ENCODE data around the gene NRIP2. TPM values are rescaled to one million over a fixed set of nuclear protein-coding genes. Genes with fewer than 3 reads are reported as not detected.

NRIP2 gene
- total RNA-seq, 1 experiment from 2014 or later: 0.15 TPM

GRCh38 chr12:2833810-2834209 is 1.0 kb downstream of the NRIP2 start:
- Histone ChIP-seq H3K9me3 (ENCODE audit: control insufficient read depth, low read depth, low read length) (no peaks in the 10 kb centered on the region), H3K79me2 (ENCODE audit: insufficient read depth, low read length) (no peaks in the 10 kb centered on the region), H3K27me3 (ENCODE audit: insufficient read depth, low read length) (no peaks in the 10 kb centered on the region), H4K20me1 (ENCODE audit: control insufficient read depth, insufficient read depth, insufficient read length) (no peaks in the 10 kb centered on the region), H4K8ac (replicated peaks; ENCODE audit: insufficient read length, low read depth, low read length) (no peak overlapping the region), H3K56ac (ENCODE audit: insufficient read length, low read depth, low read length) (no peak overlapping the region), H3K23ac (ENCODE audit: insufficient read length, low read depth, low read length) (no peak overlapping the region), H3K18ac (ENCODE audit: insufficient read length, low read depth, low read length) (no peak overlapping the region), H3K27ac (ENCODE audit: insufficient read length, low read depth, low read length) (no peak overlapping the region), H3T11ph (ENCODE audit: low read length) (no peak overlapping the region), H2BK12ac (ENCODE audit: insufficient read length, low read depth, low read length) (no peak overlapping the region), H2BK5ac (ENCODE audit: insufficient read length, low read length) (no peak overlapping the region), H3K79me1 (ENCODE audit: insufficient read depth, low read depth, low read length, poor library complexity, severe bottlenecking) (no peaks in the 10 kb centered on the region), H3K4ac (ENCODE audit: low read depth, low read length) (no peak overlapping the region), H3K4me2 (ENCODE audit: insufficient read depth, insufficient read length, low read length) (no peak overlapping the region), H2AFZ (ENCODE audit: low read length) (no peak overlapping the region), H2AK5ac (ENCODE audit: insufficient read length, low read length) (no peak overlapping the region), H2BK15ac (ENCODE audit: low read depth, low read length) (no peak overlapping the region), H3K14ac (ENCODE audit: insufficient read depth, low read length) (no peak overlapping the region), H3K4me1 (ENCODE audit: insufficient read depth, low read length) (no peaks in the 10 kb centered on the region), H3K23me2 (ENCODE audit: insufficient read length, low read depth, low read length, poor library complexity, severe bottlenecking) (no peaks in the 10 kb centered on the region), H2BK20ac (ENCODE audit: low read depth, low read length, poor library complexity, severe bottlenecking) (no peak overlapping the region), H4K5ac (ENCODE audit: insufficient read length, low read depth, low read length) (no peak overlapping the region), H3K9ac (ENCODE audit: extremely low read depth, insufficient read length, low read length) (no peak overlapping the region), H4K91ac (ENCODE audit: insufficient read length, low read depth, low read length) (no peak overlapping the region), H2BK120ac (ENCODE audit: low read depth, low read length, poor library complexity, severe bottlenecking) (no peak overlapping the region)
- Mint-ChIP-seq H3K4me3 (0 out of 5 replicates have a peak overlapping the region, but pooled peaks of 1 of the 2 experiments have one; percentile 12), H3K4me1 (peaks cover 17 to 29% of the 10 kb centered on the region in 2 experiments), H3K9me3 (no peaks in the 10 kb centered on the region), H3K36me3 (ENCODE audit: insufficient read depth in 1 of 3, low read depth in 3 of 3) (peaks cover 5 to 27% (median 16%) of the 10 kb centered on the region in 3 experiments; a peak in 6 of 7 replicates), H3K27me3 (ENCODE audit: low read depth) (no peaks in the 10 kb centered on the region), H3K27ac (no peak overlapping the region)
- no peak for TF ChIP-seq CTCF (conservative IDR thresholded peaks at IDR 0.05)
- no peak for DNase-seq
- no CpG with 5 or more reads among the region's 9 CpGs for WGBS (ENCODE audit: extremely low coverage, insufficient read length, low lambda C conversion rate)

Data from H9 (cell line).